DMS114 treated with DMSO at 0.1 percent for 48 hours (cell line): ENCODE results near the gene MT1B.
"Not testable (repeated sequence)": the region's sequence is repeated elsewhere in the genome, so short reads cannot be mapped to it uniquely, and the experiment has no call there.

Experiments used
- DNase-seq: peaks from one replicate; lab custom pipeline; 2025; ENCODE audit not compliant: unreplicated experiment; lab: John Stamatoyannopoulos, UW

Gene MT1B

GRCh38 chr16:56618138-56618537, 33.5 kb upstream of the MT1B start:
- DNase-seq = no peak

DNA sequence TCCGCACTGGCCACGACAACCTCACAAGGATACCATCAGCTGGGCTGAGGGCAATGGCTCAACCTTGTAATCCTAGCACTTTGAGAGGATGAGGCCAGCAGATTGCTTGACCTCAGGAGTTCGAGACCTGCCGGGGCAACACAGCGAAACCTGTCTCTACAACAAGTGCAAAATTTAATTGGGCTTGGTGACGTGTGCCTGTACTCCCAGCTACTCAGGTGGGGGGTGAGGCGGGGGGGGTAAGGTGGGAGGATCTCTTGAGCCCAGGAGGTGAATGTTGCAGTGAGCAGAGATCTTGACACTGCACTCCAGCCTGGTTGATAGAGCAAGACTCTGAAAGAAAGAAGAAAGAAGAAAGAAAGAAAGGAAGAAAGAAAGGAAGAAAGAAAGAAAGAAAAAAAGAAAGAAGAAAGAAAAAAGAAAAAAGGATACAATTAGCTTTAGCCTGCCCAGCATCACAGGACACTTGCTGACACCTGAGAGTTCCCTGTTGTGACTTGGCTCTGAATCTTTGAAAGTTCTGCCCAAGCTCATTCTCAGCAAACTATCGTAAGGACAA, 31.3 kb upstream of the MT1B start:
- no peak for DNase-seq

DNA sequence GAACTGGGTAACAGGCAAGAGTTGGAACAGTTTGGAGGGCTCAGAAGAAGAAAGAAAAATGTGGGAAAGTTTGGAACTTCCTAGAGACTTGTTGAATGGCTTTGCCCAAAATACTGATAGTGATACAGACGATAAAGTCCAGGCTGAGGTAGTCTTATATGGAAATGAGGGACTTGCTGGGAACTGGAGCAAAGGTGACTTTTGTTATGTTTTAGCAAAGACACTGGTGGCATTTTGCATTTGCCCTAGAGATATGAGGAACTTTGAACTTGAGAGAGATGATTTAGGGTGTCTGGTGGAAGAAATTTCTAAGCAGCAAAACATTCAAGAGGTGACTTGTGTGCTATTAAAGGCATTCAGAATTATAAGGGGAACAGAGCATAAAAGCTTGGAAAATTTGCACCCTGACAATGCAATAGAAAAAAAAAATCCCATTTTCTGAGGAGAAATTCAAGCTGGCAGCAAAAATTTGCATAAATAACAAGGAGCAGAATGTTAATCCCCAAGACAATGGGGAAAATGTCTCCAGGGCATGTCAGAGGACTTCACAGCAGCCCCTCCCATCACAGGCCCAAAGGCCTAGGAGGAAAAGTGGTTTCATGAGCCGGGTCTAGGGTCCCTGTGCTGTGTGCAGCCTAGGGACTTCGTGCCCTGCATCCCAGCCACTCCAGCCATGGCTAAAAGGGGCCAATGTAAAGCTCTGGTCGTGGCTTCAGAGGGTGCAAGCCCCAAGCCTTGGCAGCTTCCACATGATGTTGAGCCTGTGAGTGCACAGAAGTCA, 29.8 kb upstream of the MT1B start:
- DNase-seq = not testable (repeated sequence)

DNA sequence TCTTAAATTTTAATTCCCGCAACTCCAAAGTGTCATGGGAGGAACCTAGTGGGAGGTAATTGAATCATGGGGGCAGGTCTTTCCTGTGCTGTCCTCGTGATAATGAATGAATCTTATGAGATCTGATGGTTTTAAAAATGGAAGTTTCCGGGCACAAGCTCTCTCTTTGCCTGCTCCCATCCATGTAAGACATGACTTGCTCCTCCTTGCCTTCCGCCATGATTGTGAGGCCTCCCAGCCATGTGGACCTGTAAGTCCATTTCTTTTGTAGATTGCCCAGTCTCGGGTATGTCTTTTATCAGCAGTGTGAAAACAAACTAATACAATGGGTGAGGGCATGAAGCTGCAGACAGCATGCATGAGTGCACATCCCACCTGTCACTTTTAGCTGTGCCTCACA, 28.5 kb upstream of the MT1B start:
- DNase-seq = not testable (repeated sequence)

- no peak for DNase-seq
Measured at GRCh38 chr16:56623637-56624036, 28.0 kb upstream of the MT1B start.

- DNase-seq = peak; percentile 24
Measured at GRCh38 chr16:56625140-56625942, 26.3 kb upstream of the MT1B start, which contains the start of gene MT1E. MT1E (plus strand) TSS chr16:56625781; CDS start chr16:56625852, 71 bp downstream.

DNA sequence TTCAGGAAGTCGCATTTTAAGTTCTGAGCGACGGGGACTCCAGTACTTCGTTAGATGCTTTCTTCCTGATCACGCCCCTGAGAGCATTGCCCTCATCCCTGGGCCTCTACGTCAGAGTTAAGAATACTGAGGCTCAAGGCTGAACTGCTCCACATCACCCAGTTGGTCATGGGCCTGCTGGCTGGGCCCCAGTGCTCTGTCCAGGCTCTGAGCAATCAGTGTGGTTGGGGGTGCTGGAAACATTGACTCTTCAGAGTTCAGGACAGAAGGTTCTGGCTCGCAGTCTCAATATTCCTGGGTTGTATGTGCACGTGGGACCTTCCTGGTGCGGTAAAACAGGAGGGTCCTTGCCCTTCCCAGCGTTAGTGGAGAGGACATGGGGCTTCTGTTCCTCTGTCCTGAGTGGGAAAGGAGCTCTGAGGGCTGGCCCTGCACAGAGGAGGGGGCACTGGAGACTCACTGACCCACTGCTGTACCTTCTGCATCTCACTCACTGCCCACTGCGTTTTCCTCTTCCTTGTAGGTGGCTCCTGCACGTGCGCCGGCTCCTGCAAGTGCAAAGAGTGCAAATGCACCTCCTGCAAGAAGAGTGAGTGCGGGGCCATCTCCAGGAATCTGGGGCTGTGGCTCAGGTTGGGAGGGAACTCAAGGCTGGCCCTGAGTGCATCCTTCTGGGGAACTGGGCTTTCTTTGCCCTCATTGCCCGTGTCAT, 25.6 kb upstream of the MT1B start:
- no peak for DNase-seq

DNA sequence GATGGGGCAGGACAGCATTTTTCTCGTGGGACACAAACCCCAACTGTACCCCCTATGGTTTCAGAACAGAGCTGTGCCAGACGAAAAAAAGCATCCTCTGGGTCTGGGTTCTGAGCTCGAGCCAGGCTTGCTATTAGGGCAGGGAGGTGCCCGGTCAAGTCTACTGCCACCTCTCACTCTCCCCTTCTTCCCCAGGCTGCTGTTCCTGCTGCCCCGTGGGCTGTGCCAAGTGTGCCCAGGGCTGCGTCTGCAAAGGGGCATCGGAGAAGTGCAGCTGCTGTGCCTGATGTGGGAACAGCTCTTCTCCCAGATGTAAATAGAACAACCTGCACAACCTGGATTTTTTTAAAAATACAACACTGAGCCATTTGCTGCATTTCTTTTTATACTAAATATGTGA, 25.0 kb upstream of the MT1B start:
- no peak for DNase-seq

- DNase-seq = no peak
Measured at GRCh38 chr16:56628486-56629350, 23.0 kb upstream of the MT1B start.

- no peak for DNase-seq
Measured at GRCh38 chr16:56629531-56629930, 22.2 kb upstream of the MT1B start.

GRCh38 chr16:56630134-56630533, 21.6 kb upstream of the MT1B start:
- DNase-seq = no peak

DNA sequence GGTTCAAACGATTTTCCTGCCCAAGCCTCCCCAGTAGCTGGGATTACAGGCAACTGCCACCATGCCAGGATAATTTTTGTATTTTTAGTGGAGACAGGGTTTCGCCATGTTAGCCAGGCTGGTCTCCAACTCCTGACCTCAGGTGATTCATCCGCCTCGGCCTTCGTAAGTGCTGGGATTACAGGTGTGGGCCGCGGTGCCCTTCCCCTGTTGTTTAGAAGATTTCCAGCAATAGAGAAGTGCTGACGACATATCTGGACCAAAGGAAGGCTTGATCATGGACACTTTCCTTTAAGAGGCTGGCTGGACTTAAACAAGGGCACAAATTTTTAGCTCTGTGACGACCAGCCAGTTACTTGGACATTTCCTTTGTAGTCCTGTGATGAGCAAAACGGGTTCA, 20.5 kb upstream of the MT1B start:
- DNase-seq = no peak

DNA sequence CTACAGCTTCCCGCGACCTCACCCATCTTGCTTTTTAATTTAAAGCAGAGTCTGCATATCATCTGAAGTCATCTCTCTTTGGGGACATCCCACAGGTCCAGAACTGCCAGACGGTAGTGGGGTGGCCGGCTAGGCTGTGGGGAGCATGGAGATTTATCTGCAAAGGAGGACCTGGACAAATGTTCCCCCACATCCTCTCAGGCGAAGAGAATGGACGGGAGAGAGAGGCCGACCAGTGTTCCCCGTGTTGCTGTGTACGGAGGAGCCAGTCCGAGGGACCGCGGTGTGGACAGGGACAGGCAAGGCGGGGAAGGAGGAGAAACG, 19.9 kb upstream of the MT1B start:
- DNase-seq = no peak

GRCh38 chr16:56632156-56632847, 19.4 kb upstream of the MT1B start, which contains the start of gene MT1M:
MT1M (plus strand) TSS chr16:56632659; CDS start chr16:56632732, 73 bp downstream.
- no peak for DNase-seq

- no peak for DNase-seq
Measured at GRCh38 chr16:56632848-56633365, 18.8 kb upstream of the MT1B start.

DNA sequence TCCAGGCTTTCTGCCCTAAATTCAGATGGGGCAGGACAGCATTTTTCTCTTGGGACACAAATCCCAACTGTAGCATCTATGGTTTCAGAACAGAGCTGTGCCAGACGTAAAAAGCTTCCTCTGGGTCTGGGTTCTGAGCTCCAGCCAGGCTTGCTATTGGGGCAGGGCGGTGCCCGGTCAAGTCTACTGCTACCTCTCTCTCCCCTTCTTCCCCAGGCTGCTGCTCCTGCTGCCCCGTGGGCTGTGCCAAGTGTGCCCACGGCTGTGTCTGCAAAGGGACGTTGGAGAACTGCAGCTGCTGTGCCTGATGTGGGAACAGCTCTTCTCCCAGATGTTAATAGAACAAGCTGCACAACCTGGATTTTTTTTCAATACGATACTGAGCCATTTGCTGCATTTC, 18.2 kb upstream of the MT1B start:
- DNase-seq = no peak

DNA sequence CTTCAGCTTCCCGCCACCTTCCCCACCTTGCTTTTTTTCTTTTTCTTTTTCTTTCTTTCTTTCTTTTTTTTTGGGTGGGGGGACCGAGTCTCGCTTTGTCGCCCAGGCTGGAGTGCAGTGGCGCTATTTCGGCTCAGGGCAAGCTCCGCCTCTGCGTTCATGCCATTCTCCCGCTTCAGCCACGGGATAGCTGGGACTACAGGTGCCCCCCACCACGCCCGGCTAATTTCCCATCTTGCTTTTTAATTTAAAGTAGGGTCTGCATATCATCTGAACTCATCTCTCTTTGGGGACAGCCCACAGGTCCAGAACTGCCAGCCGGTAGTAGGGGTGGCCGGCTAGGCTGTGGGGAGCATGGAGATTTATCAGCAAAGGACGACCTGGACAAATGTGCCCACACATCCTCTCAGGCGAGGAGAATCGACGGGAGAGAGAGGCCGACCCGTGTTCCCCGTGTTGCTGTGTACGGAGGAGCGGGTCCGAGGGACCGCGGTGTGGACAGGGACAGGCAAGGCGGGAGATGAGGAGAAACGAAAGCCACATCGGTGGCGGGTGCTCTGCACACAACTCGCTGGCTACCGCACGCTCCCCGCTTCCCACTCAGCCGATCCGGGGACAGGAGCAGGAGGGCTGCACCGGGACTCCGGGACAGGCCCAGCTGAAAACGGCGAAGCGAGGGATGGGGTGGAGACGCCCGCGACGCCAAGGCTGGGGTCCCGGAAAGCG, 16.8 kb upstream of the MT1B start:
- no peak for DNase-seq

DNA sequence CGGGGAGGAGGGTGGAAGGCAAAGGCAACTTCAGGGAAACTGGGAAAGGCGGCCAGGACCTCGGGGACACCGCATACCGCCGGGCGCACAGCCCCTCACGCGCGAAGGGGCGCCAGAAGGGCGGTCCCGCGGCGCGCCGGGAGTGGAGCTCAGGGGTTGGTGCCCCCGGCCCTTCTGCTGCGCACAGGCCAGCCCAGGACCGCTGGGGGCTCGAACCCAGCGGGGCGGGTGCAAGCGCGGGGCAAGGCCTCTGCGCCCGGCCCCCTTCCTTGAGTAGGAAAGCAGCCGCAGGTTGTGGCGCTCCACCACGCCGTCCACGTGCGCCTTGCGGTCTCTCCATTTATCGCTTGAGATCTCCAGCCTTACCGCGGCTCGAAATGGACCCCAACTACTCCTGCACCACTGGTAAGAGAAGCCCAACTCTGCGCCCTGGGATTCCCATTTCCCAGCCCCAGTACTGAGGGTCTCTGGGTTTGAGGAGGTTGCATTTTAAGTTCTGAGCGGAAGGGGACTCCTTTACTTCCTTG, 16.2 kb upstream of the MT1B start:
- no peak for DNase-seq
